MM.1S (cell line): ENCODE data around the gene PACS2.

Experiments
- DNase-seq: peaks from one replicate; pipeline ENCODE4 v3.0.0-alpha.2; 2015
- H2AFZ ChIP-seq: fragments of 300-600 bp; sonication (generic); 2 replicates; pipeline ENCODE4 v1.6.0; 2016; ENCODE audit warnings: antibody characterized with exemption, low read length
- H3F3A ChIP-seq: fragments of 300-600 bp; sonication (generic); 2 replicates; pipeline ENCODE4 v1.6.1; 2016; ENCODE audit warnings: mild to moderate bottlenecking, antibody characterized with exemption, low read length, moderate library complexity, mixed read lengths; ENCODE audit not compliant: insufficient read depth
- H3K27ac ChIP-seq: fragments of 300-600 bp; sonication (generic); 2 replicates; pipeline ENCODE4 v1.5.1; 2016; ENCODE audit warnings: mild to moderate bottlenecking, low read length
- H3K27me3 ChIP-seq: fragments of 300-600 bp; sonication (generic); replicated peaks from 2 replicates; pipeline ENCODE4 v1.6.0; 2016; ENCODE audit warnings: low read length; ENCODE audit not compliant: insufficient read depth
- H3K36me3 ChIP-seq: fragments of 300-600 bp; sonication (generic); replicated peaks from 2 replicates; pipeline ENCODE4 v1.6.1; 2016; ENCODE audit warnings: mild to moderate bottlenecking, low read length, mixed read lengths; ENCODE audit not compliant: insufficient read depth
- H3K4me1 ChIP-seq: fragments of 300-600 bp; sonication (generic); 2 replicates; pipeline ENCODE4 v1.6.1; 2016; ENCODE audit warnings: low read length, mixed read lengths
- H3K4me2 ChIP-seq: fragments of 300-600 bp; sonication (generic); 2 replicates; pipeline ENCODE4 v1.6.0; 2016; ENCODE audit warnings: low read depth, low read length
- H3K4me3 ChIP-seq: fragments of 300-600 bp; sonication (generic); 2 replicates; pipeline ENCODE4 v1.5.1; 2016; ENCODE audit warnings: low read length, mixed read lengths
- H3K79me2 ChIP-seq: fragments of 300-600 bp; sonication (generic); 2 replicates; pipeline ENCODE4 v1.6.1; 2016; ENCODE audit warnings: mixed run types, low read length, mixed read lengths
- H3K9ac ChIP-seq: fragments of 300-600 bp; sonication (generic); 2 replicates; pipeline ENCODE4 v1.6.1; 2016; ENCODE audit warnings: low read length, mixed read lengths
- H3K9me2 ChIP-seq: fragments of 300-600 bp; sonication (generic); replicated peaks from 2 replicates; pipeline ENCODE4 v1.6.1; 2016; ENCODE audit warnings: mild to moderate bottlenecking, low read length, mixed read lengths; ENCODE audit not compliant: insufficient read depth
- H3K9me3 ChIP-seq: fragments of 300-600 bp; sonication (generic); replicated peaks from 2 replicates; pipeline ENCODE4 v1.6.1; 2016; ENCODE audit warnings: mild to moderate bottlenecking, low read length, mixed read lengths; ENCODE audit not compliant: insufficient read depth
- H4K20me1 ChIP-seq: fragments of 300-600 bp; sonication (generic); 2 replicates; pipeline ENCODE4 v1.6.1; 2016; ENCODE audit warnings: mild to moderate bottlenecking, low read length, moderate library complexity, mixed read lengths; ENCODE audit not compliant: insufficient read depth
- EZH2 ChIP-seq: fragments of 300-600 bp; sonication (generic); optimal IDR thresholded peaks from 2 replicates; pipeline ENCODE3; 2017; ENCODE audit warnings: low read depth, mild to moderate bottlenecking, antibody characterized with exemption, low read length, mixed read lengths
- EZH2phosphoT487 ChIP-seq: fragments of 300-600 bp; sonication (generic); IDR thresholded peaks from 2 replicates; pipeline ENCODE4 v1.6.1; 2018; ENCODE audit warnings: antibody characterized with exemption, low read length
- TF ChIP-seq, protein P1 (sequence below): fragments of 300-600 bp; sonication (generic); IDR thresholded peaks from 2 replicates; pipeline ENCODE4 v1.5.1; 2016; ENCODE audit warnings: antibody characterized with exemption, low read length, mixed read lengths

The PACS2 gene

GRCh38 chr14:105424861-105425260 is 110.3 kb downstream of the PACS2 start:
- Histone ChIP-seq H4K20me1 (no peaks in the 10 kb centered on the region), H3K36me3 (no peaks in the 10 kb centered on the region), H3K27me3 (no peaks in the 10 kb centered on the region), H3K9ac (no peak overlapping the region), H3K4me2 (no peak overlapping the region), H3K9me2 (no peaks in the 10 kb centered on the region), H3K27ac (no peak overlapping the region), H3K79me2 (peaks cover 39% of the 10 kb centered on the region), H3K4me1 (no peaks in the 10 kb centered on the region), H3F3A (no peaks in the 10 kb centered on the region), H3K4me3 (no peak overlapping the region), H3K9me3 (no peaks in the 10 kb centered on the region), H2AFZ (no peak overlapping the region)
- TF ChIP-seq, protein P1, sequence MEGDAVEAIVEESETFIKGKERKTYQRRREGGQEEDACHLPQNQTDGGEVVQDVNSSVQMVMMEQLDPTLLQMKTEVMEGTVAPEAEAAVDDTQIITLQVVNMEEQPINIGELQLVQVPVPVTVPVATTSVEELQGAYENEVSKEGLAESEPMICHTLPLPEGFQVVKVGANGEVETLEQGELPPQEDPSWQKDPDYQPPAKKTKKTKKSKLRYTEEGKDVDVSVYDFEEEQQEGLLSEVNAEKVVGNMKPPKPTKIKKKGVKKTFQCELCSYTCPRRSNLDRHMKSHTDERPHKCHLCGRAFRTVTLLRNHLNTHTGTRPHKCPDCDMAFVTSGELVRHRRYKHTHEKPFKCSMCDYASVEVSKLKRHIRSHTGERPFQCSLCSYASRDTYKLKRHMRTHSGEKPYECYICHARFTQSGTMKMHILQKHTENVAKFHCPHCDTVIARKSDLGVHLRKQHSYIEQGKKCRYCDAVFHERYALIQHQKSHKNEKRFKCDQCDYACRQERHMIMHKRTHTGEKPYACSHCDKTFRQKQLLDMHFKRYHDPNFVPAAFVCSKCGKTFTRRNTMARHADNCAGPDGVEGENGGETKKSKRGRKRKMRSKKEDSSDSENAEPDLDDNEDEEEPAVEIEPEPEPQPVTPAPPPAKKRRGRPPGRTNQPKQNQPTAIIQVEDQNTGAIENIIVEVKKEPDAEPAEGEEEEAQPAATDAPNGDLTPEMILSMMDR: no peak
- TF ChIP-seq EZH2 (no peak), EZH2phosphoT487 (no peak)
- no peak for DNase-seq

DNA sequence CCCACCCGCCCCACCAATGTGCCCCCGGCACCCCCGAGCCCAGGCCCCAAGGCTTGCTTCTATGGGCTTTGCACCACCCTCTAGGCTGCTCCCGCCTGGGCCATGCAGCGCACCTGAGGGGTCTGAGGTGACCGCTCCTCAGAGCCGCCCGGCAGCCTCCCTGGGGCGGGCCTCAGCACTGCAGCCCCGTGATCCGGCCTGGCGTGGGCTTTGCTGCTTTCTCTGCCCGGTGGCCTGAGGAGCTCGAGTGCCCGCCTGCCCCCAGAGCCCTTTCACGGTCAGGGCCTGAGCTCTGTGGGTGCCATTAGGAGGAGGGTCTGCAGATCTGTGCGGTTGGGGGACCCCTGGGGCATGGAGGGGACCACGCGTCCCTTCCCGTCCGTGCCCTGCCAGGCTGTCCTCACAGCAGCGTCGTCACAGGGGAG is 111.3 kb downstream of the PACS2 start:
- H2AFZ ChIP-seq: no peak overlapping the region
- TF ChIP-seq EZH2 (no peak), EZH2phosphoT487 (no peak)
- TF ChIP-seq, protein P1: no peak
- no peaks in the 10 kb centered on the region for H3K4me1 ChIP-seq
- no peak overlapping the region for H3K9ac ChIP-seq
- H3K27ac ChIP-seq: no peak overlapping the region
- H3F3A ChIP-seq: no peaks in the 10 kb centered on the region
- H3K4me3 ChIP-seq: no peak overlapping the region
- no peak overlapping the region for H3K4me2 ChIP-seq
- no peaks in the 10 kb centered on the region for H3K36me3 ChIP-seq
- H3K9me3 ChIP-seq: no peaks in the 10 kb centered on the region
- H3K9me2 ChIP-seq: no peaks in the 10 kb centered on the region
- no peaks in the 10 kb centered on the region for H3K27me3 ChIP-seq
- peaks cover 33% of the 10 kb centered on the region for H3K79me2 ChIP-seq
- H4K20me1 ChIP-seq: no peaks in the 10 kb centered on the region
- no peak for DNase-seq

DNA sequence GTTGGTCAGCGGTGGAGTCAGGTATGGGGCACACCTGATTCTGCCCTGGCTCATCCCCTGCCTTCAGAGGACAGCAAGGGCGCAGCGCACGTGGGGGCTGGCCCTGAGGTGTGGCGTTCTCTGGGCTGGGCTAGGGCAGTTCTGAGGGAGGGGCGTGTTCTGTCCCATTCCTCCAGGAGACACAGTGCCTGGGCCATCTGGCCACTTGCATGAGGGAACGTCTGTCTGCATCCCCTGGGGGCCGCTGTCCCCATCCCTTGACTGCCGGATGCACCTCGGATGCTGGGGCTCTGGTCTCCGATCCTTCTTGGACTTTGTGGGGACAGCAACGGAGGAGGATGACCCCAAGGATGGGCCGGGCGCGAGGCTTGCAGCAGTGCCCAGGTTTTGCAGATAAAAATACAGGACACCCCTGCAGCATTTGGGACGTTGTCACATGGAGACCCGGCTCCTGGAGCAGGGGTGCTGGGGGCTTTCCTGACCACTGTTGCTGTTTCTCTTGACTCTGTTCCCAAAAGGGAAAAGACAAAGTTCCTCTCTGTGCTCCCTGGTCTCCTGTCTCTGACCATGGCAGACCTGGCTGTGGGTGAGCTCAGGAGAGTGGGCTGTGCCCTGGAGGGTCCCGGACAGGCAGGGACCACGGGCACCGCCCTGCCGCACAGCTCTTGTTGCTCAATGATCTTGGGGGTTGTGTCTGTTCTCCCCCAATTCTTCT is 112.0 kb downstream of the PACS2 start:
- H3K4me2 ChIP-seq: no peak overlapping the region
- H3K9ac ChIP-seq: no peak overlapping the region
- TF ChIP-seq EZH2 (no peak), EZH2phosphoT487 (no peak)
- DNase-seq: no peak
- no peak overlapping the region for H2AFZ ChIP-seq
- H3K79me2 ChIP-seq: peaks cover 26% of the 10 kb centered on the region
- H3K9me2 ChIP-seq: no peaks in the 10 kb centered on the region
- no peak overlapping the region for H3K4me3 ChIP-seq
- no peak overlapping the region for H3K27ac ChIP-seq
- no peaks in the 10 kb centered on the region for H4K20me1 ChIP-seq
- no peaks in the 10 kb centered on the region for H3K36me3 ChIP-seq
- no peaks in the 10 kb centered on the region for H3K4me1 ChIP-seq
- no peaks in the 10 kb centered on the region for H3F3A ChIP-seq
- no peaks in the 10 kb centered on the region for H3K9me3 ChIP-seq
- H3K27me3 ChIP-seq: no peaks in the 10 kb centered on the region

DNA sequence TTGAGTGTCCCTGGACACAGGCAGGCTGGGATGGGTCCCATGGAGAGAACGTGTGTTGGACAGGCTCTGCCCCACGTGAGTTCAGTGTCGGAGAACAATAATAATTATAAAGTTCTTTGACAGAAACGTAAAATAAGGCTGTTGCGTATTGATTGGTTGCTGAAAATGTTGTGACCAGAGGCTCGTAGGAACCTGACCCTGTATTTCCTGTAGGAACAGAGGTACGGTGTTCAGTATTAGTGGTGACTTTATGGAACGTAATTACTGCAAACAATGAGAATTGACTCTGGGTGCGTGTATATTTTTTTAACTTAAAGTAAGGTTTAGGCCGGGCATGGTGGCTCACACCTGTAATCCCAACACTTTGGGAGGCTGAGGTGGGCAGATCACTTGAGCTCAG is 112.9 kb downstream of the PACS2 start:
- Histone ChIP-seq H3K9me3 (no peaks in the 10 kb centered on the region), H3F3A (no peaks in the 10 kb centered on the region), H2AFZ (no peak overlapping the region), H3K27me3 (no peaks in the 10 kb centered on the region), H3K36me3 (no peaks in the 10 kb centered on the region), H3K9me2 (no peaks in the 10 kb centered on the region), H3K4me1 (no peaks in the 10 kb centered on the region), H3K9ac (no peak overlapping the region), H4K20me1 (no peaks in the 10 kb centered on the region), H3K79me2 (peaks cover 18% of the 10 kb centered on the region), H3K4me3 (no peak overlapping the region), H3K27ac (no peak overlapping the region), H3K4me2 (no peak overlapping the region)
- no peak for DNase-seq
- TF ChIP-seq EZH2phosphoT487 (no peak), EZH2 (no peak)
- TF ChIP-seq, protein P1: no peak
